H1 (cell line): ENCODE data around the gene MAFF. TPM values are rescaled to one million over a fixed set of nuclear protein-coding genes. Genes with fewer than 3 reads are reported as not detected.

Experiments used
- CTCF ChIA-PET: fragments of 300-600 bp; sonication (Branson Sonifier 250); formaldehyde crosslinking; loops from one replicate; lab custom pipeline; 2021; ENCODE audit not compliant: partially characterized antibody; lab: Charles Lee
- POLR2A ChIA-PET: fragments of 300-600 bp; sonication (Branson Sonifier 250); formaldehyde crosslinking; loops from one replicate; lab custom pipeline; 2021; ENCODE audit warnings: inconsistent platforms; ENCODE audit not compliant: partially characterized antibody; lab: Charles Lee
- DNase-seq, 2 experiments: peaks; one replicate each; pipeline versions ENCODE4 v3.0.0 to v3.0.0-alpha.2; 2010 to 2022; ENCODE audit warnings: low spot score in 2 of 2, low read depth in 1 of 2, mixed read lengths in 1 of 2
- FAIRE-seq: peaks from 2 replicates; lab custom pipeline; 2011; peaks lifted over from hg19 to GRCh38; lab: Jason Lieb, UNC
- H2AFZ ChIP-seq: 2 replicates; pipeline ENCODE4 v1.8.1; 2012; ENCODE audit warnings: low read length, inconsistent platforms
- H2AK5ac ChIP-seq: 2 replicates; pipeline ENCODE4 v1.6.1; 2013; ENCODE audit warnings: low read depth, low read length
- H2BK120ac ChIP-seq: replicated peaks from 2 replicates; pipeline ENCODE3; 2013; ENCODE audit warnings: low read depth, low read length, inconsistent platforms
- H2BK12ac ChIP-seq: 2 replicates; pipeline ENCODE4 v1.6.1; 2013; ENCODE audit warnings: low read depth, low read length
- H2BK15ac ChIP-seq: 2 replicates; pipeline ENCODE4 v1.6.1; 2013; ENCODE audit warnings: low read length
- H2BK20ac ChIP-seq: 2 replicates; pipeline ENCODE4 v1.6.1; 2013; ENCODE audit warnings: low read length
- H2BK5ac ChIP-seq: 2 replicates; pipeline ENCODE4 v1.6.1; 2013; ENCODE audit warnings: low read depth, low read length
- H3K14ac ChIP-seq: 2 replicates; pipeline ENCODE4 v1.6.1; 2013; ENCODE audit warnings: inconsistent platforms; ENCODE audit not compliant: insufficient read length
- H3K18ac ChIP-seq: 2 replicates; pipeline ENCODE4 v1.6.1; 2013; ENCODE audit warnings: low read length; ENCODE audit errors: extremely low read depth
- H3K23ac ChIP-seq: 2 replicates; pipeline ENCODE4 v1.6.1; 2013; ENCODE audit warnings: inconsistent platforms; ENCODE audit not compliant: insufficient read length
- H3K23me2 ChIP-seq: 2 replicates; pipeline ENCODE4 v1.6.1; 2013; ENCODE audit warnings: low read depth, low read length
- H3K27ac ChIP-seq: 2 replicates; pipeline ENCODE4 v1.6.1; 2011; ENCODE audit warnings: low read depth, low read length, inconsistent platforms
- H3K27me3 ChIP-seq, 4 experiments: replicated peaks in 1 of 4; 1 replicate in 1 of 4; 2 replicates in 3 of 4; pipeline versions ENCODE4 v1.6.1 to v1.8.1; 2011 to 2013; ENCODE audit warnings: low read length in 3 of 4, mild to moderate bottlenecking in 3 of 4, inconsistent platforms in 2 of 4, mixed read lengths in 2 of 4, moderate library complexity in 1 of 4; ENCODE audit not compliant: control insufficient read depth in 3 of 4, insufficient read depth in 3 of 4; ENCODE audit errors: extremely low read depth in 1 of 4
- H3K36me3 ChIP-seq, 4 experiments: 2 replicates each; pipeline versions ENCODE4 v1.6.1 to v1.8.1; 2011 to 2013; ENCODE audit warnings: mild to moderate bottlenecking in 4 of 4, low read length in 3 of 4, moderate library complexity in 2 of 4, control low read depth in 1 of 4, inconsistent platforms in 1 of 4; ENCODE audit not compliant: insufficient read depth in 4 of 4, control insufficient read depth in 2 of 4
- H3K4ac ChIP-seq: replicated peaks from 2 replicates; pipeline ENCODE3; 2013; ENCODE audit warnings: low read length, low read depth, mixed read lengths, inconsistent platforms; ENCODE audit not compliant: insufficient read length
- H3K4me1 ChIP-seq, 4 experiments: replicated peaks in 1 of 4; 1 replicate in 1 of 4; 2 replicates in 3 of 4; pipeline versions ENCODE4 v1.6.1 to v1.8.1; 2011 to 2013; ENCODE audit warnings: low read length in 3 of 4, inconsistent platforms in 2 of 4, mixed read lengths in 1 of 4; ENCODE audit not compliant: insufficient read depth in 4 of 4, control insufficient read depth in 3 of 4
- H3K4me2 ChIP-seq, 2 experiments: 2 replicates each; pipeline versions ENCODE4 v1.6.1 to v1.8.1; 2011 to 2013; ENCODE audit warnings: low read depth in 2 of 2, low read length in 2 of 2, control low read depth in 1 of 2, inconsistent platforms in 1 of 2, mild to moderate bottlenecking in 1 of 2; ENCODE audit not compliant: insufficient read depth in 1 of 2
- H3K4me3 ChIP-seq, 4 experiments: fragments of 200-600, 300-600 bp in 1 of 4; sonication (generic), shearing (Covaris generic), sonication (Bioruptor Twin) in 1 of 4; 2 replicates each; pipeline versions ENCODE4 v1.5.1 to v1.8.1; 2011 to 2016; ENCODE audit warnings: low read length in 4 of 4, low read depth in 3 of 4, control low read depth in 2 of 4, inconsistent platforms in 2 of 4, mild to moderate bottlenecking in 2 of 4, mixed read lengths in 1 of 4, moderate library complexity in 1 of 4; ENCODE audit not compliant: insufficient read depth in 2 of 4; ENCODE audit errors: extremely low read depth in 1 of 4
- H3K56ac ChIP-seq: replicated peaks from 2 replicates; pipeline ENCODE3; 2013; ENCODE audit warnings: low read depth, mild to moderate bottlenecking, mixed read lengths, low read length, inconsistent platforms; ENCODE audit not compliant: insufficient read length
- H3K79me1 ChIP-seq: 2 replicates; pipeline ENCODE4 v1.6.1; 2013; ENCODE audit warnings: low read depth, low read length, control low read depth
- H3K79me2 ChIP-seq, 2 experiments: 2 replicates each; pipeline versions ENCODE4 v1.6.1 to v1.8.1; 2012 to 2013; ENCODE audit warnings: low read length in 2 of 2, mild to moderate bottlenecking in 2 of 2, inconsistent platforms in 1 of 2; ENCODE audit not compliant: insufficient read depth in 2 of 2, control insufficient read depth in 1 of 2
- H3K9ac ChIP-seq, 4 experiments: replicated peaks in 1 of 4; 1 replicate in 1 of 4; 2 replicates in 3 of 4; pipeline versions ENCODE4 v1.6.1 to v1.8.1; 2011 to 2013; ENCODE audit warnings: low read depth in 3 of 4, low read length in 3 of 4, control low read depth in 2 of 4, mild to moderate bottlenecking in 2 of 4, moderate library complexity in 2 of 4, inconsistent platforms in 1 of 4; ENCODE audit errors: extremely low read depth in 1 of 4
- H3K9me3 ChIP-seq, 2 experiments: 2 replicates each; pipeline versions ENCODE4 v1.6.1 to v1.8.1; 2012 to 2013; ENCODE audit warnings: mild to moderate bottlenecking in 2 of 2, moderate library complexity in 2 of 2, control low read depth in 1 of 2, inconsistent platforms in 1 of 2, low read depth in 1 of 2, low read length in 1 of 2, mixed read lengths in 1 of 2; ENCODE audit not compliant: insufficient read depth in 2 of 2
- H4K20me1 ChIP-seq, 2 experiments: replicated peaks in 1 of 2; 2 replicates each; pipeline versions ENCODE3 to v1.8.1; 2011 to 2013; ENCODE audit warnings: inconsistent platforms in 2 of 2, low read length in 2 of 2, mild to moderate bottlenecking in 1 of 2; ENCODE audit not compliant: insufficient read depth in 2 of 2, control insufficient read depth in 1 of 2
- H4K5ac ChIP-seq: 2 replicates; pipeline ENCODE4 v1.6.1; 2013; ENCODE audit warnings: low read length, low read depth, mixed read lengths, inconsistent platforms; ENCODE audit not compliant: insufficient read length
- H4K8ac ChIP-seq: 2 replicates; pipeline ENCODE4 v1.8.0; 2013; ENCODE audit warnings: mild to moderate bottlenecking, moderate library complexity, low read length, inconsistent platforms; ENCODE audit not compliant: insufficient read depth; ENCODE audit errors: extremely low read depth
- H4K91ac ChIP-seq: replicated peaks from 2 replicates; pipeline ENCODE3; 2013; ENCODE audit warnings: low read length, mixed read lengths, inconsistent platforms; ENCODE audit not compliant: insufficient read length
- CHD2 ChIP-seq: IDR thresholded peaks from 2 replicates; pipeline ENCODE4 v1.6.1; 2012; ENCODE audit warnings: low read length, improper control_type of control experiment
- GABPA ChIP-seq: IDR thresholded peaks from 2 replicates; pipeline ENCODE4 v1.6.1; 2011; ENCODE audit warnings: mild to moderate bottlenecking, low read length, moderate library complexity, borderline replicate concordance; ENCODE audit not compliant: insufficient read depth
- HDAC2 ChIP-seq, 2 experiments: fragments of 300-600 bp in 1 of 2; sonication (generic) in 1 of 2; IDR thresholded peaks; 2 replicates each; pipeline ENCODE4 v1.6.1; 2011 to 2012; ENCODE audit warnings: low read depth in 2 of 2, low read length in 2 of 2, mild to moderate bottlenecking in 2 of 2, moderate library complexity in 2 of 2, borderline replicate concordance in 1 of 2, inconsistent platforms in 1 of 2
- KDM4A ChIP-seq: IDR thresholded peaks from one replicate; pipeline ENCODE4 v1.7.1; 2012; ENCODE audit warnings: low read depth, mild to moderate bottlenecking, moderate library complexity, low read length, inconsistent platforms; ENCODE audit not compliant: severe bottlenecking
- KDM5A ChIP-seq: fragments of 200-600 bp; IDR thresholded peaks from 2 replicates; pipeline ENCODE4 v1.7.1; 2012; ENCODE audit warnings: mild to moderate bottlenecking, low read length, inconsistent platforms, mixed read lengths
- POU5F1 ChIP-seq: IDR thresholded peaks from 2 replicates; pipeline ENCODE4 v1.6.1; 2011; ENCODE audit warnings: low read depth, mild to moderate bottlenecking, low read length, moderate library complexity
- RAD21 ChIP-seq, 2 experiments: IDR thresholded peaks in 1 of 2; conservative IDR thresholded peaks in 1 of 2; 2 replicates each; pipeline ENCODE4 v1.6.1; 2011; ENCODE audit warnings: low read depth in 2 of 2, low read length in 2 of 2, improper control_type of control experiment in 1 of 2, inconsistent platforms in 1 of 2, mild to moderate bottlenecking in 1 of 2, moderate library complexity in 1 of 2
- RNF2 ChIP-seq: fragments of 200-900, 300-1000 bp; sonication (generic); IDR thresholded peaks from 2 replicates; pipeline ENCODE4 v1.7.1; 2016; ENCODE audit warnings: borderline replicate concordance, low read depth, mild to moderate bottlenecking, antibody characterized with exemption, low read length; ENCODE audit not compliant: poor library complexity, severe bottlenecking; ENCODE audit errors: missing control alignments
- SIRT6 ChIP-seq: IDR thresholded peaks from one replicate; pipeline ENCODE4 v1.7.1; 2012; ENCODE audit warnings: low read length, inconsistent platforms
- TAF1 ChIP-seq: IDR thresholded peaks from 2 replicates; pipeline ENCODE4 v1.6.1; 2011; ENCODE audit warnings: mild to moderate bottlenecking, low read depth, low read length
- TAF7 ChIP-seq: optimal IDR thresholded peaks from 2 replicates; pipeline ENCODE3; 2011; ENCODE audit warnings: low read depth, mild to moderate bottlenecking, inconsistent platforms, low read length, moderate library complexity, borderline replicate concordance
- WGBS, 2 experiments: shearing (Covaris generic) in 1 of 2; methylation state at CpG; one replicate each; pipeline versions ENCODE4 v1.1.6 to v1.1.7; 2013 to 2015; ENCODE audit warnings: low lambda C conversion rate in 2 of 2, mixed read lengths in 2 of 2, inconsistent platforms in 1 of 2, low coverage in 1 of 2, missing lambda C conversion rate in 1 of 2; ENCODE audit not compliant: insufficient replicate concordance in 2 of 2, insufficient coverage in 1 of 2, insufficient read length in 1 of 2; ENCODE audit errors: extremely low coverage in 1 of 2, missing lambda C conversion rate in 1 of 2; 5-methylcytosine and 5-hydroxymethylcytosine counted together
- polyA plus RNA-seq, 7 experiments: library from polyadenylated mRNA; depleted of rRNA in 3 of 7; stranded (reverse) in 5 of 7; unstranded in 2 of 7; fragments of >200 nt in 5 of 7; fragments of 200-250 nt in 2 of 7; gene quantifications; 1 replicate in 5 of 7; 2 replicates in 1 of 7; 4 replicates in 1 of 7; pipeline versions ENCODE4 v1.2.1 to v1.2.3, GENCODE V29; 2011 to 2013; ENCODE audit warnings: missing spikeins in 2 of 7, mixed read lengths in 2 of 7
- total RNA-seq: library from RNA; stranded (reverse); fragmentation: NEBNext Ultra II Directional; extraction: Animal tissue kit (Norgen Biotek cat#: 25700); gene quantifications from 2 replicates; pipeline ENCODE4 v1.2.1, GENCODE V29; 2021
- TF ChIP-seq, protein P1 (sequence below): IDR thresholded peaks from 2 replicates; pipeline ENCODE4 v1.6.1; 2011; ENCODE audit warnings: low read length, improper control_type of control experiment

Gene MAFF
- total and polyA plus RNA-seq, 2 of the 8 experiments (the other 6 are each of a cell fraction or from before 2014, with no cell fraction given): 1.5 to 6.3 TPM

DNA sequence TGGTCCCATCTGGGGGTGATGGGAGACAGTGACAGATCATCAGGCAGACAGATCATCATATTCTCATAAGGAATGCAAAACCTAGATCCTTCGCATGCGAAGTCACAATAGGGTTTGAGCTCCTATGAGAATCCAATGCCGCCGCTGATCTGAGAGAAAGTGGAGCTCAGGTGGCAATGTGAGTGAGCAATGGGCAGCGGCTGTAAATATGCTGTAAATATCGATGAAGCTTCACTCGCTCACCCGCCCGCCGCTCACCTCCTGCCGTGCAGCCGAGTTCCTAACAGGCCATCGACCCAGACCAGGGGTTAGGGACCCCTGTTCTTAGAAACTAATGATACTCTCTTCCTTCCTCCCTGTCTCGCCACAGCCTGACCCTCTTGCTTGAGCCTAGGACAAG lies 10.7 kb upstream of the MAFF start:
- Histone ChIP-seq H4K91ac (no peak overlapping the region), H3K9me3 (no peaks in the 10 kb centered on the region), H3K27ac (no peak overlapping the region), H3K36me3 (no peaks in the 10 kb centered on the region), H4K8ac (no peak overlapping the region), H2BK15ac (no peak overlapping the region), H3K23ac (no peak overlapping the region), H3K18ac (no peak overlapping the region), H3K79me1 (no peaks in the 10 kb centered on the region), H2AFZ (no peak overlapping the region), H3K4me3 (no peak overlapping the region), H2BK5ac (no peak overlapping the region), H3K14ac (no peak overlapping the region), H2BK20ac (no peak overlapping the region), H3K4ac (no peak overlapping the region), H2AK5ac (no peak overlapping the region), H3K56ac (no peak overlapping the region), H3K9ac (no peak overlapping the region), H4K5ac (no peak overlapping the region), H4K20me1 (no peaks in the 10 kb centered on the region), H2BK12ac (no peak overlapping the region), H3K27me3 (no peaks in the 10 kb centered on the region; a peak in 3 of 7 replicates), H3K23me2 (peaks cover 3% of the 10 kb centered on the region; the same call in 1 of the 2 replicates), H3K79me2 (no peaks in the 10 kb centered on the region), H3K4me1 (peaks cover 0 to 3% (median 0%) of the 10 kb centered on the region in 4 experiments; a peak in 1 of 7 replicates), H3K4me2 (no peak overlapping the region), H2BK120ac (no peak overlapping the region)
- ChIA-PET CTCF (interaction anchor here (1.4 to 2.2 kb wide), 3 partner anchors 77 to 117 kb away, joined by 4 to 10 read pairs (median 4); no protein-coding TSS in a partner anchor), POLR2A (interaction anchor here (0.9 to 2.2 kb wide), 3 partner anchors 10 to 24 kb away, joined by 3 to 6 read pairs (median 3); no protein-coding TSS in a partner anchor)
- DNase-seq (no peak), FAIRE-seq (no peak)
- WGBS, 2 experiments: 91% methylated on average over 14 of the region's 14 CpGs; no CpG with 5 or more reads in 1 of the 2 experiments
- no peak for TF ChIP-seq RAD21 (IDR thresholded peaks at IDR 0.05 in 1 of 2, conservative IDR thresholded peaks at IDR 0.05 in 1 of 2; ENCODE audit: low read depth in 2 of 2, low read length in 2 of 2)
- no peak for TF ChIP-seq TAF7
- no peak for TF ChIP-seq TAF1
- no peak for TF ChIP-seq RNF2
- TF ChIP-seq KDM4A: no peak
- no peak for TF ChIP-seq HDAC2 (IDR thresholded peaks at IDR 0.05; ENCODE audit: borderline replicate concordance in 1 of 2, low read depth in 2 of 2, low read length in 2 of 2)
- TF ChIP-seq POU5F1: no peak
- TF ChIP-seq KDM5A: no peak
- TF ChIP-seq, protein P1, sequence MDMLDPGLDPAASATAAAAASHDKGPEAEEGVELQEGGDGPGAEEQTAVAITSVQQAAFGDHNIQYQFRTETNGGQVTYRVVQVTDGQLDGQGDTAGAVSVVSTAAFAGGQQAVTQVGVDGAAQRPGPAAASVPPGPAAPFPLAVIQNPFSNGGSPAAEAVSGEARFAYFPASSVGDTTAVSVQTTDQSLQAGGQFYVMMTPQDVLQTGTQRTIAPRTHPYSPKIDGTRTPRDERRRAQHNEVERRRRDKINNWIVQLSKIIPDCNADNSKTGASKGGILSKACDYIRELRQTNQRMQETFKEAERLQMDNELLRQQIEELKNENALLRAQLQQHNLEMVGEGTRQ: no peak
- no peak for TF ChIP-seq SIRT6
- TF ChIP-seq CHD2: no peak
- no peak for TF ChIP-seq GABPA
